GM21447 (cell line): Measurements from ENCODE around the gene ORMDL3.
A peak's percentile ranks its signal among the peaks of the same experiment; 100 is the strongest.

Experiments used
- ATAC-seq: cut with Tn5 transposase; IDR thresholded peaks from one replicate; pipeline ENCODE4 v1.9.1; 2021; ENCODE audit not compliant: unreplicated experiment

ORMDL3 gene, protein sequence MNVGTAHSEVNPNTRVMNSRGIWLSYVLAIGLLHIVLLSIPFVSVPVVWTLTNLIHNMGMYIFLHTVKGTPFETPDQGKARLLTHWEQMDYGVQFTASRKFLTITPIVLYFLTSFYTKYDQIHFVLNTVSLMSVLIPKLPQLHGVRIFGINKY

DNA sequence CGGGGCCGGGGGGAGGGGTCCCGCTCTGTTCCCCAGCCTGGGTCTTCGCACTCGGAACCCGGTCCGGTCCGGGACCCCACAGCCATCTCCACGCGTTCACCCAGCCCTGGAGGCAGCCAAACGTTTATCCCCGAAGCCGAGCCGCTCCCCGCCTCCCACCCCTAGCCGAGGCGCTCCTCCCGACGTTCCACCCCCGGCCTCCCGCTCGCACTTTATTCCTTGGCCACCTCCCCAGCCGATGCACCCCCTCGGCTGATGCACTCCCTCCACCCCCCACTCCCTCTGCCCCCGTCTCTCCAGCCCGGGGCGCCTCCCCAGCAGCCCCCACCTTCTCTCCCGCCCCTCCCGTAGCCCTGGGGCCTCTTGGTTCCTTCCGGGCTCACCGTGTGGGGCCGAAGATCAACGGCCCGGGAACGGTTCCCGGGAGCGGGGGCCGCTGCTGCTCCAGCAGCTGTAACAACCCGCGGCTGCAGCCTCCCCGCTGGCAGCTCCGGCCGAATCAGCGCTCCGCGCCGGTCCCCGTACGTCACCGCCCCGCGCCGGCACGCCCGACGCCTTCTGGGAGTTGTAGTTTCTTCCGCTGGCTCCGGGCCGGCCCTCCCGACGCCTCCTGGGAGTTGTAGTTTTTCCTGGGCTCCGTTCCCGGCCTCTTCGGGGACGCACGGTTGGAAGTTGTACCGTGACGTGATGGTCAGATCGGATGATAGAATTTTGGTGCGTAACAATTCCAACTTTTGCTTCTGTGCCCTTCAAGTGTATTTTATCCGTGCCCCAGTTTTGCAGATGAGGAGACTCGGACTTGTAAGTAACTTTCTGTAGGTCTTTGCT lies at the start of gene ORMDL3, which contains the start of gene LRRC3C:
Gene ORMDL3, minus strand, starts transcription at position 501 of the 828 bp plus-strand sequence. CDS start 3,398 bp downstream, outside the sequence.
Gene LRRC3C, plus strand, starts transcription at position 632 of the 828 bp plus-strand sequence. CDS start 13,792 bp downstream, outside the sequence.
- peak; percentile 65 for ATAC-seq

DNA sequence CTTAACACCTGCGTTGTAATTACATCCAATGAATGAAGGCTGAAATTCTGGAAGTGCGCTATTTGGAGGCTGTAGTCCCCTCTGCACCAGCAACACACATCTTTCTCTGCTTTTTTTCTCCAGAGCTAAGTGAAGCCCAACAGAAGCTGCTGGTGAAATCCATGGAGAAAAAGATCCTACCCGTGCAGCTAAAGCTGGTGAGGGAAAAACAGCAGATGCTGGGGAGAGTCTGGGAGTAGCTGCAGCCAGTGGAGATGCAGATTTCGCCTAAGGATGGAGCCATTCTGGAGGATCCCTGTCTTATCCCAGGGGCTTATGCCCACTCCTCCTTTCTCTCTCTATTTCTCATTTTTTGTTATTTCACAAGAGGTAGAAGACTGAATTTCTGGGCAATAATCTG lies 48.4 kb upstream of the ORMDL3 start:
- ATAC-seq: no peak

DNA sequence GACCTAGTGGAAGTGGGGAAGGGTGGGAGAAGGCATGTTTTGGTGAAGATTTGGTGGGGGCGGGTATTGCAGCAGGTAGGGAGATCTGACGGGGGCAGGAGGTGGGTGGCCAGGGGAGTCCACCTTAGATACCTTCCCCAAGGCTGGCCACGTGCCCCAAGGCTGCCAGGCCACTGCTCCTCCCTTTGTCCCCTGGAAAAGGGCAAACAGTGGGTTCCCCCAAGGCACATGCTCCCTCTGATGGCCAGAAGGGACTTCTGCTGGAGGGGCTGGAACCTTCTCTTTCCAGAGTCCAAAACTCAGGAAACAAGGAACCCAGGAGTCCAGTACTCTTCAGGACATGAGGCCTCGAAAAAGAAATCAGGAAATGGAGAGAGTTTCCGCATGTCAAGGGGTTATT lies 47.0 kb upstream of the ORMDL3 start:
- no peak for ATAC-seq

DNA sequence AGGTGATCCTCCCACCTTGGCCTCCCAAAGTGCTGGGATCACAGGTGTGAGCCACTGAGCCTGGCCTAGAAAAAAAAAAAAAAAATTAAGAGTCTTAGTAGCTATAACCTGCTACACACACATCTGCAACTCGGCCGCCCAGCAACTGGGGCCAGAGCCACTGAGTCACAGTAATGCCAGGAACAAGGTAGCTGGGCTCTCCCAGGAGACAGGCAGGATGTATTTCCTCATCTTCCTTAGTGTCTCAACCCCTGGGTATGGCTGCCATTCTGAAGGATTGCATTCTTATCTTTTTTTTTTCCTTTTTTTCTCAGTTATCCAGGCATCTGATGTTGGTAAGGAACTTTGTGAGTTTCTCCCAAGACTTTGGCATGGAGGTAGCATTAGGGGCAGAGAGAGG lies 46.1 kb upstream of the ORMDL3 start:
- ATAC-seq: no peak

DNA sequence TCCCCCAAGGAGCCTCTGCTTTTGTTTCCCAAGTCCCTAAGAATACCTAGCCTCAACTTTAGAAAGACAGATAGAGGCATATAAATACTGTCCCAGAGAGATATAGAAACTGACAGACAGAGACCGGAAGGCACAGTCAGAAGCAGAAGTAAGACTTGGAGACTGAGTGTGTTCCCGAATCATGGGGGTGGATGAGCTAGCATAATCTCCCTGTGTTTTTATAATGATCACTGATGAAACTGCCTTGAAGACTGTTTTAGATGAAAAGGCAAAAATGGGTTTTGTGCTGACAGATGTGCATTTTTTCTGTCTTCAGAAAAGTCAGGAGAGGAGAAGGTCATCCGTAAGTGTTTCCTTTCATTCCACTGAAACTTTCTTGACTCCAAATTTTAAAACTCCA lies 44.9 kb upstream of the ORMDL3 start:
- ATAC-seq: no peak

DNA sequence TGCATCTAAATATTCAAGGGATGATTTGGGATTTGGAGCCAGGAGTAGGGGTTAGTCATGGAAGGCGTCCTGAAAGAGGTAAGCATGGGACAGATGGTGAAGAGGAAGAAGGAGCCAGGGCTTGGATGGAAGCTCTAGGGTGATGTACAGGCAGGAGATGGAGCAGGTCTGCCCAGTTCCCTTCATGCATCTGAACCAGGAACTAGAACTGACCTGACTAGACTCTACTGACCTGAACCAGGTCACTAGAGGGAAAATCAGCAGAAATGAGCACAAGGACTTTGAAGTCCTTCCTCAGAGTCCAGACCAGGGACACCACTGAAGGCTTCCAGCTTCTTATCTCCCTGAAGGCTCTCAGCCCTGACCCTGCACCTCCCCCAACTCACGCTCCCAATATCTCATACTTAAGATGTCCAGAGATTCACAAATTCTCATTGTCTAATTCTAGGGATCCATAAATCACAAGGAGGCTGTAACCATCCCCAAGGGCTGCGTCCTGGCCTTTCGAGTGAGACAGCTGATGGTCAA lies 43.7 kb upstream of the ORMDL3 start:
- ATAC-seq: no peak

DNA sequence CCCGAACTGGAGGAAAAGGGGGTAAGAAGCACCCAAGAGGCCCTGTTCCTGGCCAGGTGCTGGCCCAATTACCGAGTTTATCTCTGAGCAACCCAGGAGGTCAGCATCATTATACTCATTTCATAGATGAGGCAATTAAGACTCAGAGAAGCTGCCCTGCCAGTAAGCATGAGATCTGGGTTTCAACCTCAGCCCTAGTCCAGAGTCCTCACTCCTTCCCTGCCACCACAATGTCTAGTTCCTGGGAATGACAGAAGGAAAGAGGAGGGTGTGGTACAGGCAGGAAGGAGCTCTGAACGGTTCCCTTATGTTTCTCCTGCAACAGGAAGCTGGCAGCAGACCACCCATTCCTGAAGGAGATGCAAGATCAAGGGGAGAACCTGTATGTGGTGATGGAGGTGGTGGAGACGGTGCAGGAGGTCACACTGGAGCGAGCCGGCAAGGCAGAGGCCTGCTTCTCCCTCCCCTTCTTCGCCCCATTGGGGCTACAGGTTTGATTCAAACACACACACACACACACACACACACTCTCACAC lies 42.8 kb upstream of the ORMDL3 start:
- ATAC-seq: no peak

DNA sequence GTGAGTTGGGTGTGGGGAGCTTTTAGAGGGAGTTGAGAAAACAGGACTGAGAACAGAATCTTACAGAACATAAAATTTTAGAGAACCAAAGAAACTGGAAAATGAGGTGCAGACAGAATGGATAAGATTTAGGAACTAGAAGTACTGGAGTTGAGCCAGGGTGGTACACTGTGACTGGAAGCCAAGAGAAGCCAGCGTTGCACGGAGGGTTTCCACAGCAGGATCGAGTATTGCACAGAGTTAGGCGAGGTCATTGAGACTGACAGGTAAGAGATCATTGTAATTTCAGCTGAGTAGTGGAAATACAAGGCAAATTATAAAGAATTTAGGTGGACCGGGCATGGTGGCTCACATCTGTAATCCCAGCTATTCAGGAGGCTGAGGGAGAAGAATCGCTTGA lies 42.0 kb upstream of the ORMDL3 start:
- ATAC-seq: no peak

DNA sequence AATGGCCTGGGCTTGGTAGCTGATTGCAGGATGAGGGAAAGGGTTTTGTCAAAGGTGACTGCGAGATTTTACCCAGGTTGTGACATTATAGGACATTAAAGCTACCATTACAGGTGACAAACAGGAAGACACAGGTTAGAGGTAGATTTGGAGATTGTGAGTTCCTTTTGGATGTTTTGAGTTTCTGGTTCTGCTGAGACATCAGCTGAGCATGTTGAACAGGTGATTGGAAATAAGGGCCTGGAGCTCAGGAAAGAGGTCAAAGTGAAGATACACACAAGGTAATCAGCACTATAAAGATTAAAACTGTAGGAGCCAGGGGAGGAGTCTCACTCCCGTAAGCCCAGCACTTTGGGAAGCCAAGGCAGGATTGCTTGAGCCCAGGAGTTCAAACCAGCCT lies 41.4 kb upstream of the ORMDL3 start:
- ATAC-seq: no peak

DNA sequence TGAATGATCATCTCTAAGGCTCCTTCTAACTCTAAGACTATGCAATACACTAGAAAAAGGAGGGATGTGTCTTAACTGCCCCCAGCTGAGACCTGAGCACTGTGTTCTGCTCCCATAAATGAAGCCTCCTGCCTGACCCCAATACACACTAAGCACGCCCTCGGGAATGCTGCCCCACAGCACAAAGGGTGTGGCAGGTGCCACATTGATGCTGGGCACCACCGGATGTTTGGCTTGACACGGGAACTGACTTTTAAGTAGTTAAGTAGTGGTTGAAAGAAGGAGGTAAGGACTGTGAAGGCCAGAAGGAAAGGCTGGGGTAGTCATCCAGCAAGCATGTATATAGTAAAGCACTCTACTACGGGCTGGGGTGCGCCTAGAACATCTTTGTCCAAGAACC lies 39.4 kb upstream of the ORMDL3 start:
- ATAC-seq: no peak

DNA sequence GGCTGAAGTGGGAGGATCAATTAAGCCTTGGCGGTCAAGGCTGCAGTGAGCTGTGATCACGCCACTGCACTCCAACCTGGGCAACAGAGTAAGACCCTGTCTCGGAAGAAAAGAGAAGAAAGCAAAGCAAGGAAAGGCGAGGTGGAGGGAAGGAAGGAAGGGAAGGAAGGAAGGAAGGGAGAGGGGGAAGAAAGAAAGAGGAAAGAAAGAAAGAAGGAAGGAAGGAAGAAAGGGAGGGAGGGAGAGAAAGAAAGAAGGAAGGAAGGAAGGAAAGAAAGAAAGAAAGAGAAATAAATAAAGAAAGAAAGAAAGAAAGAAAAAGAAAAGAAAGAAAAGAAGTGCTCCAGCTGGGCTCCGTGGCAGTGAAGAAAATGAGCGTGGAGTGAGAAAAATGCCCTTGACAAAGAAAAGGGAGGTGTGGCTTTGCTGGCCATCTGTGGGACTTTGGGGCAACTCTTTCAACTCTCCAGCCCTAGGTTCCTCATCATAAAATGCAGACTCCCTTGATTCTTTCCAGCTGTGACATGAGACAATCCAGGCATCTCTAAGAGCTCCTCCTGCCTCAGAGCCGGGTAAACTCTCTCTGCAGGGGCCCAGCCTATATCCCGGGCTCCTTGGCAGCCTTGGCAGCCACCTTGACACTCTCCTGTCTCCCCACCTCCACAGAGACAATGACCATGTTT lies 37.8 kb upstream of the ORMDL3 start:
- ATAC-seq: no peak

DNA sequence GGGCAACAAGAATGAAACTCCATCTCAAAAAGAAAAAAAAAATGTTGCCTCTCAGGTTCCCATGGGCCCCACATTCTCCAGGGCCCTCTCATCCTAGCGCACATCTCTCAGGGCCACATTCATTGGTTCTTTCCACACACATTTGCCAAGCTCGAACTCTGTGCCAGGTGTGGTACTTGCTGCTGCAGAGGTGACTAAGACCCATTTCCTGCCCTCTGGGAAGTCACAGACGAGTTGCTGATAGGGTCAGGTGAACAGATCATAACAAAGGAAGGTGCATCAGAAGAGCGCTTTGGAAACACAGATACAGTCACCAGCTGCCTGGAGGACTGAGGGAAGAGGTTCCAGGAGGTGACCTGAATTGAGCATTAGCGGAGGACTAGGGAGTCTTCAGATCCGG lies 36.4 kb upstream of the ORMDL3 start:
- no peak for ATAC-seq

DNA sequence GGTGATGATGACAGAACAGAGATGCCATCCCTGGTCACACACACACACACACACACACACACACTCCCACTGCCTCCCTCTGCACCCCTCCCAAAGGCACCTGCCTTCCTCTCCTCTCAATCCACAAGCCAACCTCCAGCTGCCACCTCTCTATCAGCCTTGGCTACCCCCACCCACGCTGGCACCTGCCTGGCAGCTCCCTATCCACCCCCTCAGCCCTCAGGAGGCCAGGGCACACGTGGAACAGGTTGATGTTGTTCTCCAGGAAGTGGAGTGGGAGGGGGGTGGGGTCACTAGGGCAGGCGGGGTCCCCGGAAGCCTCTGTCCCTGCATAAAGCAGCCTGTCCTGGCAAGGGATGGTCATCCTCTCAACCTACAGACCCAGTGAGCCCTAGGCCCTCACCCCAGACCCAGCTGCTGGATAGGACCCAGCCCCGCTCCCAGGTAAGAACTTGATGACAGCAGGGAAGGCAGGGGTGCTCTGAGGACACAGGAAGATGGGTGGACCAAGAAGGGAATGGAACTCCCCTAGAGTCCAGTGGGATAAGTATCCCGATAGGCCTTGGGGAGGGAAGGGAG lies 35.3 kb upstream of the ORMDL3 start, which contains the start of gene GSDMA:
Gene GSDMA, plus strand, starts transcription at position 363 of the 579 bp plus-strand sequence. CDS start 2,684 bp downstream, outside the sequence.
- no peak for ATAC-seq

DNA sequence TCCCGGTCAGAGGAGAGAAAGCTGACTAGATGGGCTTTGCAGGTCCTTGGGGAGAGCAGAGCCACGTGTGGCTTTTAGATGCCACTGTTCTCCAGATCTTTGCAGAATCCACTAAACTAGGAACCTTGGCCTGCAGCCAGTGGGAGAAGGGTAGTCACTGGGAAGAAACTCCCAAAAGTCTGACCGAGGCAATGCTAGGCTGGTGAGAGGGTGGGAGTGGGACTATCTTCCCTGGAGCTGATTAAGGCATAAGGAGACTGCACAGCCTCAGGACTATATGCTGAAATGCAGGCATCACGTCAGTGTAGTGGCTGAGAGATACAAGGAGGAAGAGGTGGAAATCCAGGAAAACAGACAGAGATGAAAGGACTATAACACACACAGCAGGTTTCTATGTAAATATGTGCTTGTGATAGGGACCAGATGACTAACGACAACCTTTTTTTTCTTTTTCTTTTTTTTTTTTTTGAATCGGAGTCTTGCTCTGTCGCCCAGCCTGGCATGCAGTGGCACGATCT lies 33.2 kb upstream of the ORMDL3 start:
- ATAC-seq: no peak

DNA sequence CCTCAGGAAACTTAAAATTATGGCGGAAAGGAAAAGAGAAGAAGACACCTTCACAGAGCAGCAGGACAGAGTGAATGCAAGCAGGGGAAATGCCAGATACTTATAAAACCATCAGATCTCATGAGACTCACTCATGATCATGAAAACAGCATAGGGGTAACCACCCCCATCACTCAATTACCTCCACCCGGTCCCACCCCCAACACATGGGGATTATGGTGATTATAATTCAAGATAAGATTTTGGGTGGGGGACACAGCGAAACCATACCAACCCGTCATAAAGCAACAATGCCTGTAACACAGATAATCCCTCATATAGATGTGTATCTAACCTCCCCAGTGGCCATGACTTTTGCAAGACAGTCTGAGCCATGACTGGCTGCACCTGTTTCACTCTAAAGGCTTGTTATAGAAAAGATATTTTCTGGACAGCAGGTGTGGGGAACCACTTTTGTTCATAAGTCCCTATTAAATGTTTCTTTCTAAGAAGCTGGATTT lies 28.4 kb upstream of the ORMDL3 start:
- ATAC-seq: no peak

DNA sequence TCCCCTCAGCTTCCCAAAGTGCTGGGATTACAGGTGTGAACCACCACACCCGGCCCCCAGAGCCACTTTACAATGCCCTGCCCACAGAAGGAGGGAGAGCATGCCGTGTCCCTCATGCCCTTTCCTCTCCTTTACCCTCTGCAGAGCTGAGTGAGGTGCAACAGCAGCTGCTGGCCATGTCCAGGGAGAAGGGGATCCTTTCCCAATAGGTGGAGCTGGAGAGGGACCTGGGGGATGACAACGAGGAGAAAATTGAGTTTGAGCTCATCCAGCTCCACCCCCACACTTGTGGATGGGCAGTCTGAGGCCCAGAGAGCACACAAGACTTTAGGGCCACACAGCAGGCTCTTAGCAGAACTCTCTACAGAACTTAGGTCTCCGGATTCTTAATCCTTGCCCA lies 27.5 kb upstream of the ORMDL3 start:
- ATAC-seq: no peak

DNA sequence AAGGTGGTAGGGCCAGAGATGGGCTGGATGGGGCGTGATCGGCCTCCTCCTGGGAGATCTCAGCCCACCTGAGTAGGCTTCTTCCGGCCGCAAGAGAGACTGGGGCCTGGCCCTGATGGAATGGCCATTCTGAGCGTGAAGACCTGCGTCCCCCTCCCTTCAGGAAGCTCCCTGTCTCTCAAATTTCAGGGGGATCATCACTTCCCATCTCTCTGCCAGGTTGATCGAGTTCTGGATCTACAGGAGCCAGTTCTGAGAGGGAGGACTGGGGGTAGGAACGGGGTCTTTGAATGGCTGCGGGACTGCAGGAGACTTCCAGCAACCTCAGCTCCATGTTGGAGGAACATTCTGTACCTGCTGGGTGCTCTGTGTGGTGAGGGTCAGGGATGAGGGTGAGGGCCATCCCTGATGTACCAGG lies 26.1 kb upstream of the ORMDL3 start:
- no peak for ATAC-seq

DNA sequence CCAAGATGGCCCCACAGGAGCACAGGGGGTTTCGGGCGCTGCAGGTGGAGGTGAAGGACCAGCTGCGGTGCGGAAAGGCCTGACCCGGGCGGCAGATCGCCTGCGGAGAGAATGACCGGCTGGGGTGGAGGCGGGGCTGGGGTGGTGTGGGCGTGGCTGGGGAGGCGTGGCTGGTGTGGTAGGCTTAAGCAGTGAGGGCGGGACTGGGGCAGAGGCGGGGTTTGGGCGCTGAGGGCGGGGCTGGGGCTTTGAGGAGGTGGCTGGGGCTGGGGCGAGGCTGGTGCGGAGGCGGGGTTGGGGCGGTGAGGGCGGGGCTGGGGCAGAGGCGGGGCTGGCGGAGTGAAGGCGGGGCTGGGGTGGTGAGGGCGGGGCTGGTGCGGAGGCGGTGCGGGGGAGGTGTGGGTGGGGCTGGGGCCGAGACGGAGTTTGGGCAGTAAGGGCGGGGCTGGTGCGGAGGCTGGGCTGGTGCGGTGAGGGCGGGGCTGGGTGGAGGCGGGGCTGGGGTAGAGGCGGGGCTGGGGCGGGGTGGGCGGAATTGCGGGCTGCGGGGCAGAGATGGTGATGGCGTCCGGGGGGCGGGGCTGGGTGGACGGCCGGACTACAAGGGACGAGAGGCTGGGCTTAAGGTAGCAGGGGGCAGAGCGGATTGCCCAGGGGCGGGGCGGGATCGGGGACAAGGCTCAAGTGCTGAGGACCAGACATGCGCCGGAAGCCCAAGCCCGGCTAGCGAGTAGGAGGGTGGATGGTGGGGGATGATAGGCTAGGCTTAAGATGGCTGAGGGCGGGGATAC lies 25.5 kb upstream of the ORMDL3 start:
- peak; percentile 68 for ATAC-seq

DNA sequence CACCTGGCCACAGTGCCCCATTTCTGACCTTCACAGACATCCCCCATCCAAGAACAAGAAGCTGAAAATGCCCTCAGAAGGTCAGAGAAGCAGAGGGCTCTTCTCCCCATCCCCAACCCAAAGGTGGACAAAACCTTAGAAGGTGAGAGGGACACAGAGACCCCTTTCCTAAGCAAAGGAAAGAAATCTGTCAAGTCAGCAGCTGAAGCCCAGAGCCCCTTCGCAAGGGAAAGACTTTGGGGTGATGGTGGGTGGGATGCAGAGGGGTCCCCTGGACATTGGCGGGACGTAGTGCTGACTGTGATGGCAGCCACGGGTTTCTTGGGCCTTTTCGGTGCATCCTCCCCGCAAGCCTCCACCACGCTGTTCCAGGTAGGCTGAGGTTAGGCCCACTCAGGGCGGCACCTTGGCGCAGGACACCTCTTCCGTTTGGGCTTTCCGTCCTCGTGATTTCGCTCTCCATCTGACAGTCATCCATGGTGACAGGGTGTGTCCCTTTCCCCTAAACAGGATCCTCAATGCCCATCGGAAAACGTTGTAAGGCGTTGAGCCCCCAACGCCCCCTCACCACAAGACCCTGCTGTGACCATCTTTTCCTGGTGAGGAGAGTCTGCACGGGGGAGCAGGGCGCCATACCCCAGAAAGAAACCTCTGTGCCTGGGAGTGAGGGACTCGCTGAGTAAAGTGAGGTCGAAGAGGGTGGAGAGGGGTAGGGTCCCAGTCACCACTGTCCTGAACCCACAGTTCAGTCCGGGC lies 24.7 kb upstream of the ORMDL3 start:
- no peak for ATAC-seq
